ENCODE results near the gene TGM3.

The TGM3 gene

GRCh38 chr20:2312876-2313275 is 17.1 kb downstream of the TGM3 start:
- DNase-seq: no peak

GRCh38 chr20:2313316-2313715 is 17.5 kb downstream of the TGM3 start:
- no peak for DNase-seq

GRCh38 chr20:2314759-2315439 is 19.1 kb downstream of the TGM3 start:
- DNase-seq: no peak

- no peak for DNase-seq
Observed at GRCh38 chr20:2315440-2315778, 19.6 kb downstream of the TGM3 start.

GRCh38 chr20:2316847-2317495 is 21.2 kb downstream of the TGM3 start:
- no peak for DNase-seq

GRCh38 chr20:2320813-2321658 is 25.2 kb downstream of the TGM3 start:
- DNase-seq: no peak

GRCh38 chr20:2323051-2323450 is 27.2 kb downstream of the TGM3 start:
- DNase-seq: no peak

- no peak for DNase-seq
Observed at GRCh38 chr20:2326046-2326445, 30.2 kb downstream of the TGM3 start.

- DNase-seq: no peak
Observed at GRCh38 chr20:2327620-2328555, 32.1 kb downstream of the TGM3 start.

- DNase-seq: no peak
Observed at GRCh38 chr20:2329286-2329685, 33.5 kb downstream of the TGM3 start.

GRCh38 chr20:2330090-2330695 is 34.4 kb downstream of the TGM3 start:
- no peak for DNase-seq

- DNase-seq: no peak
Observed at GRCh38 chr20:2331106-2331505, 35.3 kb downstream of the TGM3 start.

- no peak for DNase-seq
Observed at GRCh38 chr20:2331901-2332565, 36.2 kb downstream of the TGM3 start.

- no peak for DNase-seq
Observed at GRCh38 chr20:2332711-2333110, 36.9 kb downstream of the TGM3 start.

- DNase-seq: no peak
Observed at GRCh38 chr20:2333821-2334220, 38.0 kb downstream of the TGM3 start.

- DNase-seq: no peak
Observed at GRCh38 chr20:2335096-2335870, 39.5 kb downstream of the TGM3 start.

- no peak for DNase-seq
Observed at GRCh38 chr20:2336471-2336870, 40.7 kb downstream of the TGM3 start.

- DNase-seq: no peak
Observed at GRCh38 chr20:2337142-2337541, 41.3 kb downstream of the TGM3 start.

- no peak for DNase-seq
Observed at GRCh38 chr20:2338411-2339066, 42.7 kb downstream of the TGM3 start.

GRCh38 chr20:2340136-2340535 is 44.3 kb downstream of the TGM3 start:
- no peak for DNase-seq
